Vagina (tissue), 2 donors: Measurements from ENCODE around the gene NCOA7. TPM values are rescaled to one million over a fixed set of nuclear protein-coding genes. Genes with fewer than 3 reads are reported as not detected.

Experiments used
- DNase-seq, 2 donors: peaks; one replicate each; pipeline ENCODE4 v3.0.0-alpha.2; 2017; ENCODE audit errors: extremely low spot score in 2 of 2
- H3K27ac ChIP-seq: fragments of 200-600 bp; sonication (generic); one replicate; pipeline ENCODE4 v1.5.1; 2019
- H3K27me3 ChIP-seq: fragments of 200-600 bp; sonication (generic); one replicate; pipeline ENCODE4 v1.5.1; 2019
- H3K36me3 ChIP-seq, 2 donors: fragments of 200-600 bp; sonication (generic); one replicate each; pipeline ENCODE4 v1.5.1; 2017 to 2019
- H3K4me1 ChIP-seq: fragments of 200-600 bp; sonication (generic); one replicate; pipeline ENCODE4 v1.5.1; 2019
- H3K4me3 ChIP-seq, 2 donors: fragments of 200-600 bp; sonication (generic); 1 replicate in 1 of 2; 2 replicates in 1 of 2; pipeline ENCODE4 v1.5.1; 2016 to 2019
- H3K9me3 ChIP-seq: fragments of 200-600 bp; sonication (generic); one replicate; pipeline ENCODE4 v1.5.1; 2019
- CTCF ChIP-seq, 3 experiments: fragments of 450-650 bp in 2 of 3; fragments of 200-600 bp in 1 of 3; sonication (generic) in 1 of 3; IDR thresholded peaks; one replicate each; pipeline ENCODE4 v1.5.1; 2017 to 2019; ENCODE audit warnings: antibody characterized with exemption in 3 of 3, mild to moderate bottlenecking in 2 of 3, moderate library complexity in 2 of 3
- POLR2A ChIP-seq, 2 donors: fragments of 450-650 bp; IDR thresholded peaks; one replicate each; pipeline ENCODE4 v1.6.1; 2017; ENCODE audit warnings: antibody characterized with exemption in 2 of 2, mild to moderate bottlenecking in 2 of 2, moderate library complexity in 2 of 2
- POLR2AphosphoS5 ChIP-seq, 2 donors: sonication (generic); formaldehyde crosslinking; IDR thresholded peaks; one replicate each; pipeline ENCODE4 v1.9.0; 2017; ENCODE audit warnings: antibody characterized with exemption in 2 of 2, mild to moderate bottlenecking in 2 of 2, low read depth in 1 of 2; ENCODE audit not compliant: insufficient read depth in 1 of 2
- intact Hi-C: fragments of 100-400 bp; cut with DNase I; formaldehyde crosslinking; loops from one replicate; pipeline ENCODE4 v1.15.1; 2023
- total RNA-seq: library from RNA; depleted of rRNA; stranded (reverse); fragments of >200 nt; gene quantifications from one replicate; pipeline ENCODE4 v1.2.3, GENCODE V29; 2016

NCOA7 gene
- total RNA-seq, 1 donor from 2014 or later: 48.6 TPM

- Histone ChIP-seq H3K4me1 (peaks cover 12% of the 10 kb centered on the region), H3K36me3 (peaks cover 0 to 39% of the 10 kb centered on the region in 2 donors), H3K27ac (peak overlapping the region; percentile 87), H3K27me3 (no peaks in the 10 kb centered on the region), H3K4me3 (peak overlapping the region; percentile 15 to 30), H3K9me3 (no peaks in the 10 kb centered on the region)
- intact Hi-C loops: no loop called here
- DNase-seq: no peak
- TF ChIP-seq POLR2AphosphoS5 (IDR thresholded peaks at IDR 0.05; ENCODE audit: insufficient read depth in 1 of 2, low read depth in 1 of 2) (peak; percentile 13 to 87), CTCF (IDR thresholded peaks at IDR 0.05) (no peak)
These were observed 128.2 kb downstream of the NCOA7 start for GRCh38 chr6:125918681-125919566.

GRCh38 chr6:125919618-125920017, 128.9 kb downstream of the NCOA7 start:
- no peak for TF ChIP-seq POLR2A (IDR thresholded peaks at IDR 0.05)
- TF ChIP-seq POLR2AphosphoS5 (IDR thresholded peaks at IDR 0.05; ENCODE audit: insufficient read depth in 1 of 2, low read depth in 1 of 2): no peak
- no peak for TF ChIP-seq CTCF (IDR thresholded peaks at IDR 0.05)
- intact Hi-C loops: no loop called here
- H3K9me3 ChIP-seq: no peaks in the 10 kb centered on the region
- H3K36me3 ChIP-seq: peaks cover 0 to 40% of the 10 kb centered on the region in 2 donors
- H3K4me1 ChIP-seq: peaks cover 6% of the 10 kb centered on the region
- no peak for DNase-seq
- H3K27me3 ChIP-seq: no peaks in the 10 kb centered on the region
- H3K27ac ChIP-seq: peak overlapping the region; percentile 87
- peak overlapping the region; percentile 15 to 30 for H3K4me3 ChIP-seq

- Histone ChIP-seq H3K4me1 (peaks cover 8% of the 10 kb centered on the region), H3K9me3 (no peaks in the 10 kb centered on the region), H3K4me3 (no peak overlapping the region), H3K27ac (no peak overlapping the region), H3K36me3 (peaks cover 0 to 36% of the 10 kb centered on the region in 2 donors), H3K27me3 (no peaks in the 10 kb centered on the region)
- TF ChIP-seq POLR2AphosphoS5 (IDR thresholded peaks at IDR 0.05; ENCODE audit: insufficient read depth in 1 of 2, low read depth in 1 of 2) (no peak), CTCF (IDR thresholded peaks at IDR 0.05) (no peak), POLR2A (IDR thresholded peaks at IDR 0.05) (no peak)
- intact Hi-C loops: no loop called here
- no peak for DNase-seq
These were observed 131.6 kb downstream of the NCOA7 start for GRCh38 chr6:125922322-125922860.

- Histone ChIP-seq H3K4me3 (no peak overlapping the region), H3K9me3 (no peaks in the 10 kb centered on the region), H3K36me3 (peaks cover 0 to 47% of the 10 kb centered on the region in 2 donors), H3K27ac (no peak overlapping the region), H3K4me1 (peaks cover 8% of the 10 kb centered on the region), H3K27me3 (no peaks in the 10 kb centered on the region)
- TF ChIP-seq CTCF (IDR thresholded peaks at IDR 0.05) (no peak), POLR2AphosphoS5 (IDR thresholded peaks at IDR 0.05; ENCODE audit: insufficient read depth in 1 of 2, low read depth in 1 of 2) (no peak), POLR2A (IDR thresholded peaks at IDR 0.05) (no peak)
- intact Hi-C loops: no loop called here
- no peak for DNase-seq
These were observed 132.7 kb downstream of the NCOA7 start for GRCh38 chr6:125923366-125923877.
